ENCODE data around the gene GREB1.
"Not testable (repeated sequence)": the region's sequence is repeated elsewhere in the genome, so short reads cannot be mapped to it uniquely, and the experiment has no call there.

GREB1 gene

GRCh38 chr2:11646530-11646929, 112.7 kb downstream of the GREB1 start:
- no peak for DNase-seq

GRCh38 chr2:11647834-11648600, 114.2 kb downstream of the GREB1 start:
- DNase-seq, result no peak

GRCh38 chr2:11649093-11649492, 115.2 kb downstream of the GREB1 start:
- DNase-seq, result no peak

GRCh38 chr2:11651856-11652548, 118.2 kb downstream of the GREB1 start:
- no peak for DNase-seq

GRCh38 chr2:11652553-11652952, 118.7 kb downstream of the GREB1 start:
- no peak for DNase-seq

GRCh38 chr2:11655495-11655894, 121.7 kb downstream of the GREB1 start:
- no peak for DNase-seq

- no peak for DNase-seq
Measured at GRCh38 chr2:11656252-11656651, 122.4 kb downstream of the GREB1 start.

GRCh38 chr2:11656671-11657101, 122.8 kb downstream of the GREB1 start:
- DNase-seq, result no peak

GRCh38 chr2:11657195-11657594, 123.3 kb downstream of the GREB1 start:
- DNase-seq, result no peak

- no peak for DNase-seq
Measured at GRCh38 chr2:11657646-11658045, 123.8 kb downstream of the GREB1 start.

- DNase-seq, result no peak
Measured at GRCh38 chr2:11658208-11659114, 124.6 kb downstream of the GREB1 start.

- no peak for DNase-seq
Measured at GRCh38 chr2:11659115-11659475, 125.2 kb downstream of the GREB1 start.

- DNase-seq, result no peak
Measured at GRCh38 chr2:11659851-11660250, 126.0 kb downstream of the GREB1 start.

GRCh38 chr2:11660396-11660795, 126.6 kb downstream of the GREB1 start:
- DNase-seq, result not testable (repeated sequence)

GRCh38 chr2:11661891-11662435, 128.1 kb downstream of the GREB1 start:
- no peak for DNase-seq

GRCh38 chr2:11662882-11663281, 129.0 kb downstream of the GREB1 start:
- no peak for DNase-seq

- DNase-seq, result no peak
Measured at GRCh38 chr2:11663427-11663826, 129.6 kb downstream of the GREB1 start.

GRCh38 chr2:11665028-11665427, 131.2 kb downstream of the GREB1 start:
- DNase-seq, result no peak

GRCh38 chr2:11665510-11666362, 131.9 kb downstream of the GREB1 start:
- no peak for DNase-seq

GRCh38 chr2:11667194-11667593, 133.3 kb downstream of the GREB1 start:
- no peak for DNase-seq

GRCh38 chr2:11667866-11668637, 134.2 kb downstream of the GREB1 start:
- no peak for DNase-seq
